HCT116 (cell line): ENCODE data around the gene CRLF3.

ENCODE experiments used
- CEBPB ChIP-seq: IDR thresholded peaks from 2 replicates; pipeline ENCODE4 v1.6.1; 2012; ENCODE audit warnings: low read depth
- CTCF ChIP-seq, 3 experiments: fragments of 200-600 bp in 1 of 3; sonication (generic) in 1 of 3; IDR thresholded peaks in 2 of 3; conservative IDR thresholded peaks in 1 of 3; 2 replicates each; pipeline ENCODE4 v1.5.1; 2012 to 2017; ENCODE audit warnings: low read depth in 2 of 3, low read length in 2 of 3, antibody characterized with exemption in 1 of 3, borderline replicate concordance in 1 of 3, control low read depth in 1 of 3, mild to moderate bottlenecking in 1 of 3, mixed read lengths in 1 of 3, mixed run types in 1 of 3, moderate library complexity in 1 of 3; ENCODE audit not compliant: insufficient read depth in 1 of 3
- ZNF274 ChIP-seq: fragments of 200-500 bp; sonication (Bioruptor generic); IDR thresholded peaks from 2 replicates; pipeline ENCODE4 v1.6.1; 2014; ENCODE audit warnings: mild to moderate bottlenecking, low read depth, low read length, inconsistent platforms
- TF ChIP-seq, protein P1 (sequence below): IDR thresholded peaks from 2 replicates; pipeline ENCODE4 v1.6.1; 2012; ENCODE audit warnings: low read depth

- TF ChIP-seq, protein P1, sequence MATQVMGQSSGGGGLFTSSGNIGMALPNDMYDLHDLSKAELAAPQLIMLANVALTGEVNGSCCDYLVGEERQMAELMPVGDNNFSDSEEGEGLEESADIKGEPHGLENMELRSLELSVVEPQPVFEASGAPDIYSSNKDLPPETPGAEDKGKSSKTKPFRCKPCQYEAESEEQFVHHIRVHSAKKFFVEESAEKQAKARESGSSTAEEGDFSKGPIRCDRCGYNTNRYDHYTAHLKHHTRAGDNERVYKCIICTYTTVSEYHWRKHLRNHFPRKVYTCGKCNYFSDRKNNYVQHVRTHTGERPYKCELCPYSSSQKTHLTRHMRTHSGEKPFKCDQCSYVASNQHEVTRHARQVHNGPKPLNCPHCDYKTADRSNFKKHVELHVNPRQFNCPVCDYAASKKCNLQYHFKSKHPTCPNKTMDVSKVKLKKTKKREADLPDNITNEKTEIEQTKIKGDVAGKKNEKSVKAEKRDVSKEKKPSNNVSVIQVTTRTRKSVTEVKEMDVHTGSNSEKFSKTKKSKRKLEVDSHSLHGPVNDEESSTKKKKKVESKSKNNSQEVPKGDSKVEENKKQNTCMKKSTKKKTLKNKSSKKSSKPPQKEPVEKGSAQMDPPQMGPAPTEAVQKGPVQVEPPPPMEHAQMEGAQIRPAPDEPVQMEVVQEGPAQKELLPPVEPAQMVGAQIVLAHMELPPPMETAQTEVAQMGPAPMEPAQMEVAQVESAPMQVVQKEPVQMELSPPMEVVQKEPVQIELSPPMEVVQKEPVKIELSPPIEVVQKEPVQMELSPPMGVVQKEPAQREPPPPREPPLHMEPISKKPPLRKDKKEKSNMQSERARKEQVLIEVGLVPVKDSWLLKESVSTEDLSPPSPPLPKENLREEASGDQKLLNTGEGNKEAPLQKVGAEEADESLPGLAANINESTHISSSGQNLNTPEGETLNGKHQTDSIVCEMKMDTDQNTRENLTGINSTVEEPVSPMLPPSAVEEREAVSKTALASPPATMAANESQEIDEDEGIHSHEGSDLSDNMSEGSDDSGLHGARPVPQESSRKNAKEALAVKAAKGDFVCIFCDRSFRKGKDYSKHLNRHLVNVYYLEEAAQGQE, result no peak
- TF ChIP-seq CTCF (IDR thresholded peaks at IDR 0.05 in 2 of 3, conservative IDR thresholded peaks at IDR 0.05 in 1 of 3; ENCODE audit: borderline replicate concordance in 1 of 3, insufficient read depth in 1 of 3, low read depth in 2 of 3, low read length in 2 of 3) (no peak), CEBPB (no peak), ZNF274 (no peak)
These were observed 44.5 kb upstream of the CRLF3 start for GRCh38 chr17:30869005-30869404.
